HG02885 (cell line): ENCODE data around the gene MTUS2.
A peak's percentile ranks its signal among the peaks of the same experiment; 100 is the strongest.

Source experiments
- ATAC-seq: cut with Tn5 transposase; IDR thresholded peaks from one replicate; pipeline ENCODE4 v1.9.1; 2021; ENCODE audit warnings: mild to moderate bottlenecking; ENCODE audit not compliant: unreplicated experiment, poor library complexity

Gene MTUS2

DNA sequence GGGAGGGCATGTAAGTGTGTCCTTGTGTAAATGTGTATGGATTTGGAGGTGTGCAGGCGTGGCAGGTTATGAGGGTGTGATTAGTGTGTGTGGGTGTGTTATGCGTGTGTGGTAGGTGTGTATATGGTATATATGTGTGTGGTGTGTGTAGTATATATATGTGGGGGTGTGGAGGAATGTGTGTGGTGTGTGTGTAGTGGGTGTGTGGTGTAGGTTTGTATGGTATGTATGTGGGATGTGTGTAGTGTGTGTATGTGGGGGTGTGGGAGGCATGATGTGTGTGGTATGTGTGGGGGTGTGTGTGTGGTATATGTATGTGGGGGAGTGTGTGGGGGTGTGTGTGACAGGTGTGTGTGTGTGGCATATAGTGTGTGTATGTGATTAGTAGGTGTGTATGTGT is 671.1 kb downstream of the MTUS2 start:
- no peak for ATAC-seq

GRCh38 chr13:29493796-29494195 is 673.7 kb downstream of the MTUS2 start:
- no peak for ATAC-seq

DNA sequence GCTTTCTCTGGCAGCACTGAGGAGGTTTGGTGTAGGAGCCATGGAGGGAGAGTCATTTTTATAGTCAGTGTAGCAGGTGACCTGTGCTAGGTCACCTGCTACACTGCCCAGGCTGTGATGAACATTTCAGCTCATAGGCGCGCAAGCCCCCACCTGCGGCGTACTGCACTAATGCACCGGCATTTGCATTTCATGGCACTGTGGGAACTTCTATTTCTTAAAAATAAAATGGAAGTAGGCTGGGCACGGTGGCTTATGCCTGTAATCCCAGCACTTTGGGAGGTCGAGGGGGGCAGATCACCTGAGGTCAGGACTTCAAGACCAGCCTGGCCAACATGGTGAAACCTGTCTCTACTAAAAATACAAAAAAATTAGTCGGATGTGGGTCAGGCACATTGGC is 674.4 kb downstream of the MTUS2 start:
- ATAC-seq = no peak

DNA sequence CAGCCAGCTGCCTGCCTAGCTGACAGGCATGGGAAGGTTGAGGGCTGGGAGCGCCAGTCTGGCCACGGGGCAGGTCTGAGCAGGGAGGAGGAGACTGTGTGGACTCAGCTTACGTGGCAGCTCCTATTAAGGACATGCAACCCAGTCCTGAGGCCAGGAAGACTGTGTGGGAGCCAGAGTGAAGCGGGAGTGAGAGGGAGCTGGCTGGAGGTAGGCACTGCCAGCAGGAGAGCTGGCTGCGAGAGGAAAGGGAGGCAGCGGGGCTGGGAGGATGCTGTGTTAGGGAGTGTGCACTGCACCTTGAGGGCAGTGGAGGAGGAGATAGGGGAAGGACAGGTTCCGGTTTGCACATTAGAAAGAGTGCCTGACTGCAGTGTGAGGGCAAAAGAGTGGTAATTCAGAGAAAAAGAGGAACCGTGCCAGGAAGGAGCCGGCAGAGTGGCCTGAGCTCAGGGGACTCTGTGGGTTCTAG is 676.1 kb downstream of the MTUS2 start:
- ATAC-seq = peak; percentile 63

DNA sequence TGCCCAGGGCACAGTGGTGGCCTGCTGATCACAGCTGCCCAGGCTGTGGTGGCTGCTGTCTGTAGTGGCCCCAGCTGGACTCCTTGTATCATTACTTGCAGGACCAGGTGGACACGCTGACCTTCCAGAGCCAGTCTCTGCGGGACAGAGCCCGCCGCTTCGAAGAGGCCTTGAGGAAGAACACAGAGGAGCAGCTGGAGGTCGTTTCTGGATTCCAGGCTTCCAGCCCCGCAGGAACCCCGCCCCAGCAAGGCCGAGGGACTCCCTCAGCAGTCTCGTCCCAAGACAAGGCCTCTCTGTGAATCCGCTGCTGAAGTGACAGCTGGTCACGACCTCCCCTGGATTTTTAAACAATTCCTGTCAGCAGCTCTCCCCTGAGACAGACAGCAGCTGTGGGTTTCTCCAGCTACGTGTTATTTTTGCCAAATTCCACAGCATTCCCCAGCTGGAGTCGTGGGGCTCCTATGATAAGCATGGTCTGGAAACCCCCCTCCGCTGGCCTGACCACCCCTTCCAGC is 677.1 kb downstream of the MTUS2 start:
- no peak for ATAC-seq

DNA sequence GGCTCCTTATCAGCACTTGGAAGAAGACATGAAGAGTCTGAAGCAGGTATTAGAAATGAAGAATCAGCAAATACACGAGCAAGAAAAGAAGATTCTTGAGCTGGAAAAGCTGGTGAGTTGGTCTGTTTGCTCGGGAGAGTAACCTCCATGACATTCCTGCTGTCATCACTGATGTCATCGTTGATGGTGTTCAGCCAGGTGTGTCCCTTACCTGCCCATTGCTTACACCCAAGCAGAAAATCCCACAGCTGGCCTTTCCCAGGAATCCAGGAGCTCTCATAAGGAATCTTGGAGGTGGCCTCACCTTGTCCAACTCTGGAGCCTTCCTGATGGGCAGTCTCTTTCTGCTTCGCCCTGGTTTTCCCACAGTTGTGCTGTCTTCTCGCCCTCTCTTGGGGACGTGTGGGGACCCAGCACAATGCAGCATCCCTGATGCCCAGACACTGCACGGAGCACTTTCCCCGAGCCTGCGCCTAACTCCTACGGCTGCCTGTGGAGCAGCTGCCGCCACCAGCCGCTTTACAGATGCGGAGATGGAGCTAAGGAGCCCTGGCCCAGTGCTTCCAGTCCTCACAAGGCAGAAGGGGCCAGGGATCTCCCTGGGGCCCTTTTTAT is 678.4 kb downstream of the MTUS2 start:
- no peak for ATAC-seq

DNA sequence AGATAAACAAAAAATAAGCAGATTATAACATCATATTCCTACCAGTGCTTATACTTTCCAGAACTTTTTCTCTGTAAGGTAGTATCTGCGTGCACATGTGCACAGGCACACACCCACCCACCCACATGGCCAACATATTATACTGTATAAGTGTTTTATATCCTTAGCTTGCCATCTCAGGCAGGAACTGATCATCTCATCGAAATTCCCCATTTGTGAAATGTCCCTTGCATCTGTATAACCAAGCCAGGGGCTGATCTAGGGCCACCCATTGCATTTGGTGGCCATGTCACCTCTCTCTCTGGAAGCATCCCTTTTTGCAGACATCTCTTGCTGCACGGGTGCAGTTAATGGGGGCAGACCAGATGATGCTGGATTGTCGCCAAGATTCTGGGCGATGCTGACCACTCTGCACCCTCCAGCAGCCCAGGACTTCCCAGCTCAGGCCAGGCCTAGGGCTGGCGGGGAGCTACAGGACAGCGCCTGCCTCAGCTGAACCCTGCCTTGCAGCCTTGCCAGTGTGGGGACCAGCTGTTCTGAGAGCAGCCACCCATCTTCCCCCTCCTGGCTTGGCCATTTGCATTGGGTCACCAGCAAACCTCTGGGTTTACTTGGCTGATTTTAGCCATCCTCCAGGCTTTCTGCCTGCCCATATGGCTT is 679.5 kb downstream of the MTUS2 start:
- no peak for ATAC-seq

- no peak for ATAC-seq
Measured at GRCh38 chr13:29500386-29500785, 680.2 kb downstream of the MTUS2 start.

- ATAC-seq = no peak
Measured at GRCh38 chr13:29501674-29502073, 681.5 kb downstream of the MTUS2 start.

GRCh38 chr13:29502391-29503008 is 682.4 kb downstream of the MTUS2 start:
- no peak for ATAC-seq

- ATAC-seq = no peak
Measured at GRCh38 chr13:29503041-29503837, 683.1 kb downstream of the MTUS2 start.

DNA sequence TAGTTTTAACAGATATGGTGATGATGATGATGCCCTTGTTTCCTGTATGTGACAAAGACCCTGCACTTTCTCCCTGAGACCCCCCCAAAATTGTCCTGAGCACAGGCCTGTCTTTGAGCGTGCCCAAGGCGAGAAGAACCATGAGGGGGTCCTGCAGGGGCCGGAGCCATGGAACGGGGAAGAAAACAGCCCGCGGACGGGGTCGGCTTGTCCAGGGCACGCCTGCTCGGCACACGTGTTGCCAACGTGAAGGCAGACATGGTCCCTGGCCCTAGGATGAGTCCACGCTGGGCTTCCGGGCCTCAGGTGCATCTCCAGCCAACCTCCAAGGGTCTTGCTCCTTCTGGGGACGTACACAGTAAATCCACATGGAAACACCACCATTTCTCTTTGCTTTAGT is 684.6 kb downstream of the MTUS2 start:
- no peak for ATAC-seq

DNA sequence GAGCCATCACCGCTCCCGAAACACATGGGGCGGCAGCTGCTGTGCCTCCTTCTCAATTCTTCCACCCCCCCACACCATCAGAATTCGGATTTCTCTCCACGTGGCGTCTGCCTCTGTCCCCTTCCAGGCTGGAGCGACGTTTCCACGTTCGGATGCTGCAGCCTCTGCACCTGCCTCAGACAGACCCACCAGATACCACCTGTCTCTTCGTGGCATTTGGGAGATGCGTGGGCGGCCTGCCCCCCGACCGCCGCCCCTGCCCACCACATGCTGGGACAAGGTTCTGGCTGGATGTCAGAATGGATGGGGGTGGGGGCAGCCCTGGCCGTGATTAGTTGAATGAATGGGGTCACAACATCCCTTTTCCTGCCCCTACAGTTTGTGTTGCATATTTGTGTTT is 685.4 kb downstream of the MTUS2 start:
- ATAC-seq = no peak

- ATAC-seq = no peak
Measured at GRCh38 chr13:29505950-29506349, 685.8 kb downstream of the MTUS2 start.

GRCh38 chr13:29507356-29507755 is 687.2 kb downstream of the MTUS2 start:
- no peak for ATAC-seq

GRCh38 chr13:29508130-29508875 is 688.2 kb downstream of the MTUS2 start:
- peak; percentile 72 for ATAC-seq

DNA sequence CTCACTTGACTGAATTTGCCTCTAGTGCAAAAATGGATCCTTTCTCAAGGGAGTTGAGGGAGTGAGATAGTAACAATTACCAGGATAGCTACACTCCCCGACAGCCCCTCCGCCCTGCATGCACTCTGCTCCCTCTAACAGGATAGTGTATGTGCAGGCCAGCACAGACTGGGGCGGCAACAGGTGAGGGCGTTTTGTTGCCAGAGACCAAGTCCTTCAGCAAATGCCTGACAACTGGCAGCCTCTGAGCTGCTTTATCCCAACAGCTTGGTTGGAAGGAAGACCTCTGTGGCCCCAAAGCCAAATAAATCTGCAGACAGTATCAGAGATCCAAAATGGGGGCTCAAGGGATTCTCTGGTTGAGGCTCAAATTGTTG is 688.7 kb downstream of the MTUS2 start:
- ATAC-seq = no peak

GRCh38 chr13:29509999-29510589 is 690.0 kb downstream of the MTUS2 start:
- no peak for ATAC-seq

GRCh38 chr13:29510651-29511084 is 690.5 kb downstream of the MTUS2 start:
- ATAC-seq = no peak
